GM15510 (cell line): ENCODE data around the gene DNAJA2.

ENCODE experiments used
- POLR2A ChIP-seq: IDR thresholded peaks from 3 replicates; pipeline ENCODE4 v1.6.1; 2011; ENCODE audit warnings: borderline replicate concordance; ENCODE audit not compliant: insufficient read length; ENCODE audit errors: extremely low read depth

The DNAJA2 gene

DNA sequence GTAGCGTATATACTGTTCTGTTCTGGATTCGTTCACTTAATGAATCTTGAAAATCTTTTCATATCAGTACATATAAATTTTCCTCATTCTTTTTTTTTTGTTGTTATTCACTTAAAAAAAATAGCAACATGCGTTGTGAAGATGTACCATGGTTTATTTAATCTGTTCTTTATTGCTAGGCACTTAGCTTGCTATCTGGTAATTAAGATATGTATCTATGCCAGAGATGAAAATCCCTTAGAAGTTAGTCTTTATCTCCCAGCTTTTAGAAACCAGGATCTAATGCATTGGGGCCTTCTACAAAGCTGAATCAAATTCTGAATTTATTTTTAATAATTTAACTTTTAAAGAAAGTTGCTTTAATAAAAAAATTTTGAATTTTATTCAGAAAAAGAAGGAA is 13.0 kb upstream of the DNAJA2 start:
- no peak for TF ChIP-seq POLR2A

DNA sequence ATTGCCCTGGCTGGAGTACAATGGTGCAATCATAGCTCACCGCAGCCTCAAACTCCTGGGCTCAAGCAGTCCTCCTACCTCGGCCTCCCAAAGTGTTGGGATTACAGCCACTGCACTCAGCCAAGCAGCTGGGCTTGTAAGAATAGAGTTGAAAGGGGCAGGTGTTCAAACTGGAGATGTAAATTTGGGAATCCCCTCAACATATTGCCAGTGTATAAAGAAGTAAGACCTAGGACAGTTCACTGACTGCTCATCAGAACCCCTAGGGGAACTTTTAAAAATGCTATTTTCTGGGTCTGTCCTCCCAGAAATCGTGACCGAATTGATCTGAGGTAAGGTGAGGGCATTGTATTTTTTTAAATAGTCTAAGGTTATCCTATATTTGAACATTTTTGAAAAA is 8.9 kb upstream of the DNAJA2 start:
- no peak for TF ChIP-seq POLR2A

DNA sequence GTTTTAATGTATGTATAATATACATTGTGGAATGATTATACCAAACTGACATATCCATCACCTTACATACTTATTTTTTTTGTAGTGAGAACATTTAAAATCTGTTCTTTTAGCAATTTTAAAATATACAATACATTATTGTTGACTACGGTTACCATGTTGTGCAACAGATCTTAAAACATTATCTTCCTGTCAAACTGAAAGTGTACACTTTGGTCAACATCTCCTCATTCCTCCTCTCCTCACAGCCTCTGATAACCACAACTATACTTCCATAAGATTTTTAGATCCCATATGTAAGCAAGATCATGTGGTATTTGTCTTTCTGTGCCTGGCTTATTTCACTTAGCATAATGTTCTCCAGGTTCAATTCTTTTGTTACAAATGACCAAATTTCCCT is 7.5 kb upstream of the DNAJA2 start:
- TF ChIP-seq POLR2A, result no peak

DNA sequence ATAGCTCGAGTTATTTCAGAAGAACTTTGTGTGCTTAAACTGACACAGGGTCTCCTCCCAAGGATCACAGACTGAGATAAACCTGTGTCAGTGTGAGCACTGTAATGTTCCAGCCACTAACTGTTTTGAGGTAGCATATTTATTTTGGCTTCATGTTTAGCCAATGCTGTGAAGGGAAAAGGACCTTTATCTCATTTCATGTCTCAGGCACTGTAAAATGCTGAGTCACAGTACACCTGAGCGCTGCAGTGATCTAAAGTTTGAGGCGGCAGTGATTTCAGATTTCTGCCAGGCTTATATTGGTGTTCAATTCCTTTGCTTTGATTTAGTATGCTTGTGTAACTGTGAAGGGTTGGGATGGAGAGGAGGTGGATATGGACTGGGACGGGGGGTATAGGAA is 3.1 kb upstream of the DNAJA2 start:
- no peak for TF ChIP-seq POLR2A

GRCh38 chr16:46975908-46976470 is 2.5 kb upstream of the DNAJA2 start:
- no peak for TF ChIP-seq POLR2A

DNA sequence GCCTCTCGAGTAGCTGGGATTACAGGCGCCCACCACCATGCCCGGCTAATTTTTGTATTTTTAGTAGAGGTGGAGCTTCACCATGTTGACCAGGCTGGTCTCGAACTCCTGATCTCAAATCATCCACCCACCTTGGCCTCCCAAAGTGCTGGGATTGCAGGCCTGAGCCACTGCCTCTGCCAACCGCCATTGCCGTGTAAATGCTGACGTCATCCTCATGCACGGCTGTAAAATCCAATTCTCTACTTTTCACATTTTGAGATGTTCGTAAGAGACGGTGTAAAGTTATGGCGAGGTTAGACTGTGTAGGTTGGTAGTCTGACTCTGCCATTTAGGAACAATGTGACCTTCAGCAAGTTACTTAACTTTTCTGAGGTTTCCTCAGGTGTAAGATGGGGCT is 1.7 kb upstream of the DNAJA2 start:
- TF ChIP-seq POLR2A, result no peak

DNA sequence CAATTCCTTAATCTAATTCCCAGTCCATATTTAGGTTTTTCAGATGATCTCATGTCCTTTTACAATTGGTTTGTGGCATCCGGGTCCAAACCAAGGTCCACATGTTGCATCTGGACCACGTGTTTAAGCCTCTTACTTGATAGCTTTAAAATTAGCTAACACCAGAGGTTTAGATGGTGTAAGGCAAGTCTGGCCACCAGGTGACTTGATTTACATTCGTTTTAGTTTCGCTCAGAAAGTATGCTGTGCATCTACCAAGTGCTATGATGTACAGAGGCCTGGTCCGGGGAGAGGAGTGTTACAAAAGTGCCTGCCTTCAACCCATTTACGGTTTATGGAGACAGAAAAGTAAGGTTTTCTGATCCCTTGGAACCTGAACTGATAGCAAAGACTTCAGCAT is 878 bp upstream of the DNAJA2 start:
- no peak for TF ChIP-seq POLR2A

GRCh38 chr16:46973996-46974324 is 486 bp upstream of the DNAJA2 start:
- TF ChIP-seq POLR2A, result no peak

DNA sequence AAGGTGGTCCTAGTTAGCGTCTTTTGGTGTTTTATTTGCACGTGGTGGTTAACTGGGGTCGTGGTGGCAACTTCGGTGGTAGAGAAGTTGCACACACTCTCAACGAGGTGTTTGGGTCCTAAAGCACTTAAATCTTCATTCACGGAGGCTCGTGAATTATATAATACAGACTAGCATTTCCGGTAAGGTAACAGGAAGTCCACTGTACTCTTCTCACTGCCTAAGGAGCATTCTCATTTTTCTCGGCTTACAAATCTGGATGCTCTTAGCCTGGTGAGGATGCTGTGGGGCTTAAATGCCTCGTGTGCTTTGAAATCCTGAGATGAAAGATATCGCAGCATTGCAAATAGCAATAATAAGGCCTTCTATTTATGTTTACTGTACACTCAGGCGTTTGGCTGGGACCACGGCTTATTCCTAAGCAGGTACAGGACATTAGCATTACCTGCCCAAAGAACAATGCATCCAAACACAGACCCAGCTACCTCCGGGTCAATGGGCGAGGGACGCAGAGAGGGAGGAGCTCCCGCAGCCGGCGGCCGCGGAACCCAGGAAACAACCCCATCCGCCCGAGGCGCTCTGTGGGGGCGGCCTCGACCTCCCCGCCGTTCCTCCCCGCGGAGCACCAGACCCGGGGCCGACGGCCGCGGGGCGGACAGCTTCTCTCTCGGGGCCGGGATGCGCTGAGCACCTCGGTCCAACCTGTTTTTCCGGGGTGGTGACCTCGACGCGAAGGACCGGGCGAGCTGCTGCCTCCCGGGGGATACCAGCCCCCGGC is 856 bp downstream of the DNAJA2 start:
- TF ChIP-seq POLR2A, result peak; percentile 51

GRCh38 chr16:46971271-46971670 is 2.2 kb downstream of the DNAJA2 start:
- no peak for TF ChIP-seq POLR2A

- no peak for TF ChIP-seq POLR2A
Observed at GRCh38 chr16:46970089-46970488, 3.4 kb downstream of the DNAJA2 start.

DNA sequence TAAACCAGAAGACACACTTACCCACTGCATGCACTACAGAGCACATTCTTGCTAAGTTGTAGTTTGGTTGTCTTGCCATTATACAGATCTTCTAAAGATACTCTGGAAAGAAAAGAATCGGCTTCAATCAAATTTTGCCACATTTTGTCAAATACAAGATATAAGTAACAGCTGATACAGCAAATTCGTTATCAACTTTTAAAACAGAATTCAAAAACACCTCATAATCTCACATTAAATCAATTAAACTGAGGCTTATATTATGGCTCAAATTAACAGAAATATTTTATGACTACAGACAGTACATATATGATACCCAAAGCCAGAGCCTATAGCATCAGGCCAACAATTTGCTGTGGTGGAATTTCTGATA is 5.4 kb downstream of the DNAJA2 start:
- TF ChIP-seq POLR2A, result no peak

DNA sequence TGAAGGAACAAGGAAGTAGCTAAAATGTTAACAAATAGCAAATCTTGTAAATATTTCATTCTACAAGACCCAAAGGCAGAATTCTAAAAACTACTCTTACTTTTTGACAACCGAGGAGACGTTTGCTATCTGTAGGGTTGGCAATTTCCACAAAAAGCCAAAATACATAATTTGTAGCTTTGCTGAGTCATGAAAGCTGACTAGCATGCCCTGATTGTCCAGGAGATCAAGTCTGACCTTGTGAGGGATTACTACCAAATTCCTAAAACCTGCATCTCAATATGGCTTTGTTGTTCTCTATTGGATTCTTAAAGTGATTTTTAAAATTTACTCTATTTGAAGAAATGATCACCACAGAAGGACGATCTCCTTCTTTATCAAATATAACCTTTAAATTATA is 10.8 kb downstream of the DNAJA2 start:
- TF ChIP-seq POLR2A, result no peak

DNA sequence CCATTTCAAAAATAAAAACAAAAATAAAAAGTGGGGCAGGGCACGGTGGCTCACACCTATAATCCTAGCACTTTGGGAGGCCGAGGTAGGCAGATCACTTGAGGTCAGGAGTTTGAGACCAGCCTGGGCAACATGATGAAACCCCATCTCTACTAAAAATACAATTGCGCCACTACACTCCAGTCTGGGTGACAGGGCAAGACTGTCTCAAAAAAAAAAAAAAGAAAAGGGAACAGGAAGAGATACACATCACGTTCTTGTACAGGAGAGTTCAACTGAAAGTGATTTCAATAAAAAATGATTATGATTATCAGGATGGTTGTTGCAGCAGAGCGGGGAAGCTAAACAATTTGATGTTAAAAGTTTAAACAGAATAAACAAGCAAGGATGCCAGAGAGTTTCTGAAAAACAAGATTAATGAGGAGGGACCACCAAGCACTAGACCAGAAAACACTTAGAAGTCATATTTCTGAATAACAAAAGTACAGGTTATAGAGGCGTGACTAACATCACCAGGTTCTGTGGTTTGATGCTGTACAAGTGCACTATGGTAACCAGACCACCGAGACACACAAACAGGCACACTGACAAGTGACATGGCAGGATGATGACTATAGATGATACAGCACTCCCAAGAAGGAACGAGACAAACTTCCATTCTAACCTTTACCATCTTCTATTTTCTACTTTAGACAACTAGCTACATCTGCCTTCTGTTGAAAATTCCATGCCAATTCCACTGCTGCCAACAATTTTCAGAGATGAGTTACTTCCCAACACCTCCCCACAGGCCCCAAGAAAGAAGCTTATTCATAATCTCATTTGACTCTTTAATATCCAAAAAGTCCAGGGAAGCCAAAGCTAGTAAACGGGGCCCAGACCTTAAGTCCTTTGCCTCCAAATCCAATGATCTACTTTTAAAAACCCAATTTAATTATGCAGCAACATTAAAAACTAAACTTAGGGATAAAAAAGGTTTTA is 11.8 kb downstream of the DNAJA2 start:
- TF ChIP-seq POLR2A, result no peak

DNA sequence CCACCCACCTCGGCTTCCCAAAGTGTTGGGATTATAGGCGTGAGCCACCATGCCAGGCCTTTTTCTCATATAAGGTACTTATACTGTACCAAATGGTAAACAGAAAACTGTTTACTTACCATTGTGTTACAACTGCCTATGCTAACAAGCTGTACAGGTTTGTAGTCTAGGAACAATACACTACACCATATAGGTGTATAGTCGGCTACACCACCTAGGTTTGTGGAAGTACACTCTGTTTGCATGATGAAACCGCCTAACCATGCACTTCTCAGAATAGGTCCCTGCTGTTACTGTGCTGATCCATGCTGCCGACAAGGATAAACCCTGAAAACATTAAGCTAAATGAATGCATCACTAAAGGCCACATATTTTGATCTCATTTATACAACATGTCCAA is 18.9 kb downstream of the DNAJA2 start:
- TF ChIP-seq POLR2A, result no peak
